Heart right ventricle (tissue), 16 donors: ENCODE measurements around the gene SPTBN1. TPM values are rescaled to one million over a fixed set of nuclear protein-coding genes. Genes with fewer than 3 reads are reported as not detected.
A peak's percentile ranks its signal among the peaks of the same experiment; 100 is the strongest.

Experiments used
- ATAC-seq, 8 donors: fragments of 200-7000 bp; cut with Tn5 transposase; one replicate each; pipeline ENCODE4 v1.9.1; 2020; ENCODE audit warnings: mild to moderate bottlenecking in 8 of 8, moderate library complexity in 8 of 8, moderate number of reproducible peaks in 1 of 8
- DNase-seq, 2 donors: peaks; one replicate each; pipeline ENCODE4 v3.0.0-alpha.2; 2020
- H3K27ac ChIP-seq, 10 donors: fragments of 200-600 bp; sonication (generic) in 2 of 10; one replicate each; pipeline versions ENCODE4 v1.5.0 to v1.8.0; 2020 to 2022; ENCODE audit warnings: mild to moderate bottlenecking in 3 of 10
- H3K27me3 ChIP-seq, 7 donors: fragments of 200-600 bp; one replicate each; pipeline ENCODE4 v1.8.0; 2021 to 2022; ENCODE audit warnings: mild to moderate bottlenecking in 2 of 7
- H3K36me3 ChIP-seq, 9 donors: fragments of 200-600 bp; sonication (generic) in 1 of 9; one replicate each; pipeline versions ENCODE4 v1.5.0 to v1.8.0; 2020 to 2022; ENCODE audit warnings: mild to moderate bottlenecking in 2 of 9
- H3K4me1 ChIP-seq, 9 donors: fragments of 200-600 bp; sonication (generic) in 1 of 9; one replicate each; pipeline versions ENCODE4 v1.5.0 to v1.8.0; 2020 to 2022; ENCODE audit warnings: mild to moderate bottlenecking in 4 of 9
- H3K4me3 ChIP-seq, 10 donors: fragments of 200-600 bp; sonication (generic) in 2 of 10; one replicate each; pipeline versions ENCODE4 v1.5.0 to v1.8.0; 2020 to 2022; ENCODE audit warnings: mild to moderate bottlenecking in 7 of 10, moderate library complexity in 2 of 10
- H3K9me3 ChIP-seq, 11 donors: fragments of 200-600 bp in 10 of 11; sonication (generic) in 2 of 11; one replicate each; pipeline versions ENCODE4 v1.5.0 to v1.8.0; 2013 to 2022; ENCODE audit warnings: mild to moderate bottlenecking in 2 of 11, control low read depth in 1 of 11, moderate library complexity in 1 of 11
- WGBS, 2 donors: extraction: QIAGEN DNeasy Blood & Tissue Kit; methylation state at CpG; one replicate each; pipeline ENCODE4 v1.1.7; 2013; ENCODE audit warnings: inconsistent platforms in 1 of 2; 5-methylcytosine and 5-hydroxymethylcytosine counted together
- intact Hi-C, 10 donors: fragments of 100-400 bp; cut with DNase I; formaldehyde crosslinking; loops; one replicate each; pipeline versions ENCODE4 v1.11.1 to v1.14.2; 2022
- polyA plus RNA-seq, 2 donors: library from polyadenylated mRNA; stranded (reverse); fragments of 200-250 nt; gene quantifications; one replicate each; pipeline ENCODE4 v1.2.3, GENCODE V29; 2013
- total RNA-seq, 10 donors: library from RNA; stranded (reverse); fragmentation: NEBNext Ultra II Directional in 3 of 10; extraction: Animal tissue kit (Norgen Biotek cat#: 25700) in 3 of 10; gene quantifications; one replicate each; pipeline versions ENCODE4 v1.2.1 to v1.2.4, GENCODE V29; 2021 to 2023
- TF ChIP-seq, protein P1 (sequence below), 9 donors: fragments of 200-600 bp; sonication (generic) in 2 of 9; IDR thresholded peaks; one replicate each; pipeline versions ENCODE4 v1.5.0 to v1.8.0; 2021 to 2022; ENCODE audit warnings: antibody characterized with exemption in 9 of 9, mild to moderate bottlenecking in 5 of 9, moderate library complexity in 1 of 9
- donor health status: Arrhythmogenic right ventricular cardiomyopathy.
- donor health status: ischemic (EF 13 %, LVEDD 7.1; RV severe dilation, severe dysfunction).
- donor health status: healthy with polysubstance abuse.
- donor health status: DM: no; HTN: yes; CAD: no.
- donor health status: DM: no; HTN: no; CAD: no.
- donor health status: ischemic (EF 25% LVEDD 6.9; RV normal size, moderate dysfunction).
- donor health status: ischemic (EF 25% LVEDD 5.7; RV mildly dilated, moderate dysfunction).
- donor health status: healthy.
- donor health status: DM: yes; HTN: yes; CAD: no.
- donor health status: Ischemic cardiomyopathy.
- donor health status: ischemic (EF 35%, LVEDD 5.7; RV mildly dilated, moderate dysfunction).
- donor health status: nonischemic (EF 11% LVEDD 7.7; RV severe dilation, severe dysfunction).
- donor health status: DM: yes; HTN: yes; CAD: no.
- donor health status: PGD.
- donor health status: ischemic (EF 29% LVEDD 5.4; RV normal size, mild dysfunction).
- donor health status: nonischemic (EF 23%, LVEDD 6.1; RV moderate dilation, normal function).

Gene SPTBN1
- total and polyA plus RNA-seq, 12 donors = 91.1 to 643 (median 494) TPM

DNA sequence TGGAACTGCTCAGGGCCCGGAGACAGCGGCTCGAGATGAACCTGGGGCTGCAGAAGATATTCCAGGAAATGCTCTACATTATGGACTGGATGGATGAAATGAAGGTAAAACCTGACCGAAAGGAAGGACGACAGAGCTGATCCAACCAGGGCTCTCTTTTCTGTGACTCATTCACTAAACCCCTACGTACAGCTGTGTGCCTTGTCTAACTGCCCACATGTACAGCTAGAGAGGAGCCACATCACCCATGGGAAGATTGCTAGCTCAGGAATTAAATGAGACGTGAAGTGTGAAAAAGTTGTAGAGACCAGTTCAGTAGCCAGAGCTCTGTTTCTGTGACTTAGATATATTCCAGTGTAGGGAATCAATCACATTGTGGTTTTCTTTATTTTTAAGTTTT, 170.0 kb downstream of the SPTBN1 start:
- WGBS, 2 donors = 84 to 92% methylated on average over 7 of the region's 7 CpGs
- H3K36me3 ChIP-seq = peaks cover 4 to 100% (median 96%) of the 10 kb centered on the region in 9 donors
- no peaks in the 10 kb centered on the region for H3K27me3 ChIP-seq
- TF ChIP-seq, protein P1, sequence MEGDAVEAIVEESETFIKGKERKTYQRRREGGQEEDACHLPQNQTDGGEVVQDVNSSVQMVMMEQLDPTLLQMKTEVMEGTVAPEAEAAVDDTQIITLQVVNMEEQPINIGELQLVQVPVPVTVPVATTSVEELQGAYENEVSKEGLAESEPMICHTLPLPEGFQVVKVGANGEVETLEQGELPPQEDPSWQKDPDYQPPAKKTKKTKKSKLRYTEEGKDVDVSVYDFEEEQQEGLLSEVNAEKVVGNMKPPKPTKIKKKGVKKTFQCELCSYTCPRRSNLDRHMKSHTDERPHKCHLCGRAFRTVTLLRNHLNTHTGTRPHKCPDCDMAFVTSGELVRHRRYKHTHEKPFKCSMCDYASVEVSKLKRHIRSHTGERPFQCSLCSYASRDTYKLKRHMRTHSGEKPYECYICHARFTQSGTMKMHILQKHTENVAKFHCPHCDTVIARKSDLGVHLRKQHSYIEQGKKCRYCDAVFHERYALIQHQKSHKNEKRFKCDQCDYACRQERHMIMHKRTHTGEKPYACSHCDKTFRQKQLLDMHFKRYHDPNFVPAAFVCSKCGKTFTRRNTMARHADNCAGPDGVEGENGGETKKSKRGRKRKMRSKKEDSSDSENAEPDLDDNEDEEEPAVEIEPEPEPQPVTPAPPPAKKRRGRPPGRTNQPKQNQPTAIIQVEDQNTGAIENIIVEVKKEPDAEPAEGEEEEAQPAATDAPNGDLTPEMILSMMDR (IDR thresholded peaks at IDR 0.05) = no peak
- intact Hi-C loops = loop anchor here in 1 of 10 donors (10.0 kb wide), 1 partner anchor 101 kb away; no protein-coding TSS in a partner anchor
- H3K4me1 ChIP-seq = peaks cover 19 to 70% (median 52%) of the 10 kb centered on the region in 9 donors
- ATAC-seq (no peak), DNase-seq (no peak)
- H3K27ac ChIP-seq = peak overlapping the region in 7 of 10 donors; percentile 57 to 95 (median 72)
- no peaks in the 10 kb centered on the region for H3K9me3 ChIP-seq
- H3K4me3 ChIP-seq = no peak overlapping the region

DNA sequence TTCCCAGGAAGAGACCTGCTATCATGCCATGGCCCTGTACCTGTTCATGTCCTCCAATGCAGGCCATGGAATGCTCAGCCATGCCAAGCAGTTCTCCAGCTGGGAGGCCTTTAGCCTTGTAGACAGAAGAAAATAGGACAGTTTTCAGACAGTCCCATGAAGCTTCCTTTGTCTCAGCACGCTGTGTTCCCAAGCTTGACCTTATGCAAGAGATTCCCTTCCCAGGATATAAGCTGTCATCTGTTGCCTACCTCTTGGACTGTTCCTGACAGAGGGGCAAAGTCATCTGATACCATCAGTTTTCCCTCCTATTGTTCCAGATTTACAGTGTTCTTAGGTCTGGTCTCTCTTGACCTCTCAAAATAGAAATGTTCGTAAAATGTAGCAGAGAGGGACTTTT, 170.8 kb downstream of the SPTBN1 start:
- intact Hi-C loops = loop anchor here in 1 of 10 donors (10.0 kb wide), 1 partner anchor 102 kb away; no protein-coding TSS in a partner anchor
- Histone ChIP-seq H3K4me3 (no peak overlapping the region), H3K36me3 (peaks cover 12 to 100% (median 97%) of the 10 kb centered on the region in 9 donors), H3K9me3 (no peaks in the 10 kb centered on the region), H3K27me3 (no peaks in the 10 kb centered on the region), H3K27ac (peak overlapping the region in 7 of 10 donors; percentile 25 to 95 (median 63)), H3K4me1 (peaks cover 26 to 73% (median 55%) of the 10 kb centered on the region in 9 donors)
- WGBS, 2 donors = 58 to 78% methylated on average over 2 of the region's 2 CpGs
- ATAC-seq (peak in 1 of 8 donors; percentile 18), DNase-seq (no peak)
- TF ChIP-seq, protein P1 (IDR thresholded peaks at IDR 0.05) = no peak

DNA sequence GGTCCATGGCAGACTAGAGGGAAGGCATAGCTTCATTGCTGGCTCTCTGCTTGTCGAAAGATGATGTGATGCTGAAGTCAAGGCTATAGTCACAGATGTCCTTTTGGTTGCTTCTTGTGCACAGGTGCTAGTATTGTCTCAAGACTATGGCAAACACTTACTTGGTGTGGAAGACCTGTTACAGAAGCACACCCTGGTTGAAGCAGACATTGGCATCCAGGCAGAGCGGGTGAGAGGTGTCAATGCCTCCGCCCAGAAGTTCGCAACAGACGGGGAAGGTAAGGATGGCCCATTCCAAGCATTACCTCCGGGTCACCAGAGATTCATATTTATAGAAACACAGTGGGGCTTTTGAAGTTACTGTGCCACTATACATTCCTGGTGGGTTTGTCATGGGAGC, 171.8 kb downstream of the SPTBN1 start:
- Histone ChIP-seq H3K27ac (peak overlapping the region in 2 of 10 donors; percentile 89 to 95), H3K4me1 (peaks cover 35 to 83% (median 65%) of the 10 kb centered on the region in 9 donors)
- WGBS, 2 donors = 90 to 92% methylated on average over 6 of the region's 6 CpGs

DNA sequence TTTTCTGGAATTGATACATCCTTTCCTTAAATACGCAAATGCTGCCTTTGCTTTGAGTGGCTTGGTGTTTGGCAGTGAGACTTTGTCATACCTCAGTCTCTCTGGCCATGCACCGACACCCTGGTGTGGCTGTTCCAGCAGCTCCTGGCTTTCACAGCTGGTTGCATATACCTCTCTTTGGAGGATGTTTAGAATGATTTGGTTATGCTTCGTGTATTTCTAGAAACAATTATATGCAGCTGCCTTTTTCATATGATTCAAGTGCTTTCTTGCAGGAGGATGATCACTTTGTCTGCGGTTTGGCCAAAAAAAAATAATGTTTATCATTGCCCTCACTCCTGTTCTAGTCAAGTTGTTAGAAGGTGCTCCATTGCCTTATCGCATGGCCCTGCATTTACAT, 172.3 kb downstream of the SPTBN1 start:
- no peaks in the 10 kb centered on the region for H3K27me3 ChIP-seq
- H3K4me1 ChIP-seq = peaks cover 38 to 87% (median 70%) of the 10 kb centered on the region in 9 donors
- DNase-seq (no peak), ATAC-seq (no peak)
- H3K27ac ChIP-seq = peak overlapping the region in 3 of 10 donors; percentile 89 to 95 (median 91)
- intact Hi-C loops = loop anchor here in 1 of 10 donors (10.0 kb wide), 1 partner anchor 104 kb away; no protein-coding TSS in a partner anchor
- 89 to 91% methylated on average over 5 of the region's 5 CpGs for WGBS, 2 donors
- TF ChIP-seq, protein P1 (IDR thresholded peaks at IDR 0.05) = no peak
- peaks cover 9 to 100% (median 95%) of the 10 kb centered on the region in 9 donors for H3K36me3 ChIP-seq
- no peaks in the 10 kb centered on the region for H3K9me3 ChIP-seq
- no peak overlapping the region for H3K4me3 ChIP-seq

More for the DNA sequence above, 171.8 kb downstream of the SPTBN1 start:
- Histone ChIP-seq H3K4me3 (no peak overlapping the region), H3K36me3 (peaks cover 12 to 100% (median 97%) of the 10 kb centered on the region in 9 donors), H3K9me3 (no peaks in the 10 kb centered on the region), H3K27me3 (no peaks in the 10 kb centered on the region)
- intact Hi-C loops = loop anchor here in 1 of 10 donors (10.0 kb wide), 1 partner anchor 103 kb away; no protein-coding TSS in a partner anchor
- DNase-seq (no peak), ATAC-seq (no peak)
- TF ChIP-seq, protein P1 (IDR thresholded peaks at IDR 0.05) = no peak
